Measurements from ENCODE around the gene PTGFRN. TPM values are rescaled to one million over a fixed set of nuclear protein-coding genes. Genes with fewer than 3 reads are reported as not detected.

The PTGFRN gene
- total RNA-seq, 1 donor from 2014 or later = 53.2 TPM

DNA sequence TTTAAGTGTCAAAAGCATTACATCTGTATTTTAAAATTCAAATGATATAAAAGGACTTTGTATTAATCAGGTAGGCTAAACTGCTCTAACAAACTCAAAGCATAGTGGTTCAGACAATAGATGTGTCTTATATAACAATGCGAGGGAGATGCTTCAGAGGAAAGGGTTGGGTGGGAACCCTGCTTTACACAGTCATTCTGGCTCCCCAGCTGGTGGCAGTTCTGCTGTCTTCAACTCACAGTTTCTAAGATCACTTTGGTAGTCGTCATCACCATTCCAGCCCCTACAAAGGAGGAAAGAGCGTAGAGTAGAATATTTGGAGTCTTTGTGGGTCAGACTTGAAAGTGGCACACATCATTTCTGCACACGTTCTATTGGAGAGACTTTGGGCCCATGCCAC is 4.2 kb downstream of the PTGFRN start:
- no peaks in the 10 kb centered on the region for H3K9me3 Mint-ChIP-seq
- peaks cover 67% of the 10 kb centered on the region for H4K20me1 ChIP-seq (ENCODE audit: low read depth)
- no peak overlapping the region for H3K4me3 ChIP-seq
- H3K4me1 ChIP-seq = peaks cover 38% of the 10 kb centered on the region
- no peak overlapping the region for H3K4me3 Mint-ChIP-seq
- H3K79me2 ChIP-seq (ENCODE audit: low read depth) = peaks cover 77% of the 10 kb centered on the region
- H3K9ac ChIP-seq = no peak overlapping the region
- H3F3A ChIP-seq (ENCODE audit: low read depth) = peaks cover 6% of the 10 kb centered on the region
- peaks cover 18% of the 10 kb centered on the region for H3K4me1 Mint-ChIP-seq
- no peak overlapping the region for H3K27ac Mint-ChIP-seq
- TF ChIP-seq EZH2phosphoT487 (IDR thresholded peaks at IDR 0.05) (no peak), EZH2 (IDR thresholded peaks at IDR 0.05) (no peak)
- TF ChIP-seq, protein P1, sequence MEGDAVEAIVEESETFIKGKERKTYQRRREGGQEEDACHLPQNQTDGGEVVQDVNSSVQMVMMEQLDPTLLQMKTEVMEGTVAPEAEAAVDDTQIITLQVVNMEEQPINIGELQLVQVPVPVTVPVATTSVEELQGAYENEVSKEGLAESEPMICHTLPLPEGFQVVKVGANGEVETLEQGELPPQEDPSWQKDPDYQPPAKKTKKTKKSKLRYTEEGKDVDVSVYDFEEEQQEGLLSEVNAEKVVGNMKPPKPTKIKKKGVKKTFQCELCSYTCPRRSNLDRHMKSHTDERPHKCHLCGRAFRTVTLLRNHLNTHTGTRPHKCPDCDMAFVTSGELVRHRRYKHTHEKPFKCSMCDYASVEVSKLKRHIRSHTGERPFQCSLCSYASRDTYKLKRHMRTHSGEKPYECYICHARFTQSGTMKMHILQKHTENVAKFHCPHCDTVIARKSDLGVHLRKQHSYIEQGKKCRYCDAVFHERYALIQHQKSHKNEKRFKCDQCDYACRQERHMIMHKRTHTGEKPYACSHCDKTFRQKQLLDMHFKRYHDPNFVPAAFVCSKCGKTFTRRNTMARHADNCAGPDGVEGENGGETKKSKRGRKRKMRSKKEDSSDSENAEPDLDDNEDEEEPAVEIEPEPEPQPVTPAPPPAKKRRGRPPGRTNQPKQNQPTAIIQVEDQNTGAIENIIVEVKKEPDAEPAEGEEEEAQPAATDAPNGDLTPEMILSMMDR (IDR thresholded peaks at IDR 0.05) = no peak
- H3K36me3 Mint-ChIP-seq = no peaks in the 10 kb centered on the region
- H3K27me3 ChIP-seq = peaks cover 2% of the 10 kb centered on the region
- H3K27me3 Mint-ChIP-seq (ENCODE audit: insufficient read depth, low read depth) = no peaks in the 10 kb centered on the region
- H3K36me3 ChIP-seq = no peaks in the 10 kb centered on the region
- no peak overlapping the region for H3K27ac ChIP-seq
- H3K4me2 ChIP-seq = no peak overlapping the region
- no peak overlapping the region for H2AFZ ChIP-seq (replicated peaks)
- H3K9me3 ChIP-seq (ENCODE audit: low read depth) = no peaks in the 10 kb centered on the region
- DNase-seq (ENCODE audit: low spot score) = no peak

DNA sequence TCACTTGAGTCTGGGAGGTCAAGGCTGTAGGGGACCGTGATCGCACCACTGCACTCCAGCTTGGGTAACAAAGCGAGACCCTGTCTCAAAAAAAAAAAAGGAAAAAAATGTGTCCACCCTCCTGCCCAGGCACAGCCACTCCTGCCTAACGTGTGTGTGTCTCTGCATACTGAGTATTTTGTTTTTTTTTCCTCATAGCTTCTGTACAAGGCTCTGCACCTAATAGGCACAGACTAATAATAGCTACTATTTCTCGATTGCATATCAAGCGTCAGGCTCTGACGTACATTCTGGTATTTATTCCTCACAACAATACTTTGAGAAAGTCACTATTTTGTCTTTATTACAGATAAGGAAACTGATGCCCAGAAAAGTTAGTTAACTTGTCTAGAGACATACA is 5.0 kb downstream of the PTGFRN start:
- TF ChIP-seq EZH2 (IDR thresholded peaks at IDR 0.05) (no peak), EZH2phosphoT487 (IDR thresholded peaks at IDR 0.05) (no peak)
- TF ChIP-seq, protein P1 (IDR thresholded peaks at IDR 0.05) = no peak

DNA sequence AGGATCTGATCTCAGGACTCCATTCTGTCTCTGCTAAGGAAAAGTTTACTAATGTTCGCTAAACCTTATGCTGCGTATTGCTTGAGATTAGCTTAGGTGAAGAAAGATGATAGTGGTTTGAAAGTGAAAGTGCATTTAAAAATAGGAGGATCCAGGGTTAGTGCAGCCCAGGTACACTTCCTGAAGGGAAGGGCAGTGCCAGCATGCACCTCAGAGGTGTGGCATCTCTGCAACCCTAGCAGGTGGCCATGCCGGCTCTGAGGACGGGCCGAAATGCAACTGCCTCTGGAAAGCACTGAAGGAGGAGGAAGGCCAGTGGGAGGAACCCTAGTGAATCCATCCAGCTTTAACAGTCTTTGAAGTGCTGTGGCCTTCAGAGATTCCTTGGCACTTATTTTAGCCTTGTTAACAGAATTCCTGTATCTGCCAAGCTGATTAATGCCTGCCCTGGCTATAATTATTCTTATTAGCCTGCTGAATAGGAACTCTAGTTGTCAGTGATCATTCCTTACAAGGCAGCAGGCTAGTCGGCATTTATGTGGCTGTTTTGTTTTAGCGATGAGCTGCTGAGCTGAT is 5.5 kb downstream of the PTGFRN start:
- peaks cover 33% of the 10 kb centered on the region for H3K4me1 ChIP-seq
- Mint-ChIP-seq H3K9me3 (no peaks in the 10 kb centered on the region), H3K36me3 (no peaks in the 10 kb centered on the region), H3K27ac (no peak overlapping the region), H3K27me3 (ENCODE audit: insufficient read depth, low read depth) (peaks cover 2% of the 10 kb centered on the region), H3K4me1 (peaks cover 15% of the 10 kb centered on the region), H3K4me3 (no peak overlapping the region)
- H3K4me2 ChIP-seq = no peak overlapping the region
- no peak overlapping the region for H3K4me3 ChIP-seq
- no peaks in the 10 kb centered on the region for H3K9me3 ChIP-seq (ENCODE audit: low read depth)
- no peak overlapping the region for H2AFZ ChIP-seq (replicated peaks)
- H4K20me1 ChIP-seq (ENCODE audit: low read depth) = peaks cover 80% of the 10 kb centered on the region
- peaks cover 87% of the 10 kb centered on the region for H3K79me2 ChIP-seq (ENCODE audit: low read depth)
- H3F3A ChIP-seq (ENCODE audit: low read depth) = no peaks in the 10 kb centered on the region
- no peaks in the 10 kb centered on the region for H3K36me3 ChIP-seq
- H3K27me3 ChIP-seq = no peaks in the 10 kb centered on the region
- no peak for DNase-seq (ENCODE audit: low spot score)
- no peak overlapping the region for H3K27ac ChIP-seq
- no peak overlapping the region for H3K9ac ChIP-seq
- TF ChIP-seq EZH2phosphoT487 (IDR thresholded peaks at IDR 0.05) (no peak), EZH2 (IDR thresholded peaks at IDR 0.05) (no peak)
- TF ChIP-seq, protein P1 (IDR thresholded peaks at IDR 0.05) = no peak

More for the DNA sequence above, 5.0 kb downstream of the PTGFRN start:
- Mint-ChIP-seq H3K9me3 (no peaks in the 10 kb centered on the region), H3K36me3 (no peaks in the 10 kb centered on the region), H3K27ac (no peak overlapping the region), H3K4me3 (no peak overlapping the region), H3K27me3 (ENCODE audit: insufficient read depth, low read depth) (peaks cover 2% of the 10 kb centered on the region), H3K4me1 (peaks cover 12% of the 10 kb centered on the region)
- H3K4me1 ChIP-seq = peaks cover 33% of the 10 kb centered on the region
- no peak overlapping the region for H3K9ac ChIP-seq
- H3K79me2 ChIP-seq (ENCODE audit: low read depth) = peaks cover 82% of the 10 kb centered on the region
- H3K9me3 ChIP-seq (ENCODE audit: low read depth) = no peaks in the 10 kb centered on the region
- no peak for DNase-seq (ENCODE audit: low spot score)
- no peak overlapping the region for H2AFZ ChIP-seq (replicated peaks)
- H3K4me2 ChIP-seq = no peak overlapping the region
- H3K4me3 ChIP-seq = no peak overlapping the region
- H3F3A ChIP-seq (ENCODE audit: low read depth) = no peaks in the 10 kb centered on the region
- H4K20me1 ChIP-seq (ENCODE audit: low read depth) = peaks cover 74% of the 10 kb centered on the region
- H3K27ac ChIP-seq = no peak overlapping the region
- no peaks in the 10 kb centered on the region for H3K27me3 ChIP-seq
- no peaks in the 10 kb centered on the region for H3K36me3 ChIP-seq
